NCI-H1417 (cell line): ENCODE measurements around the gene PHACTR1.

Experiments used
- DNase-seq, 3 experiments: peaks; one replicate each; lab custom pipeline; 2025; lab: John Stamatoyannopoulos, UW

Gene PHACTR1

GRCh38 chr6:13287104-13287503 lies 570.5 kb downstream of the PHACTR1 start:
- DNase-seq = no peak

GRCh38 chr6:13288481-13288880 lies 571.9 kb downstream of the PHACTR1 start:
- no peak for DNase-seq

GRCh38 chr6:13288969-13289391 lies 572.4 kb downstream of the PHACTR1 start:
- no peak for DNase-seq

GRCh38 chr6:13289789-13290318 lies 573.3 kb downstream of the PHACTR1 start:
- no peak for DNase-seq

- DNase-seq = no peak
Observed at GRCh38 chr6:13290335-13290734, 573.8 kb downstream of the PHACTR1 start.

- DNase-seq = no peak
Observed at GRCh38 chr6:13292774-13293173, 576.2 kb downstream of the PHACTR1 start.

GRCh38 chr6:13294499-13295069 lies 578.0 kb downstream of the PHACTR1 start:
- DNase-seq = peak in 1 of 3 experiments; percentile 9

- DNase-seq = no peak
Observed at GRCh38 chr6:13295576-13295975, 579.0 kb downstream of the PHACTR1 start.

GRCh38 chr6:13296536-13296997 lies 580.0 kb downstream of the PHACTR1 start:
- peak in 2 of 3 experiments; percentile 21 to 83 for DNase-seq

GRCh38 chr6:13297391-13297790 lies 580.8 kb downstream of the PHACTR1 start:
- no peak for DNase-seq

- no peak for DNase-seq
Observed at GRCh38 chr6:13298446-13298845, 581.9 kb downstream of the PHACTR1 start.

- no peak for DNase-seq
Observed at GRCh38 chr6:13299403-13299821, 582.8 kb downstream of the PHACTR1 start.

GRCh38 chr6:13299918-13300317 lies 583.4 kb downstream of the PHACTR1 start:
- DNase-seq = no peak

- DNase-seq = no peak
Observed at GRCh38 chr6:13300643-13301590, 584.4 kb downstream of the PHACTR1 start.

GRCh38 chr6:13302291-13302690 lies 585.7 kb downstream of the PHACTR1 start:
- DNase-seq = no peak

- DNase-seq = peak in 1 of 3 experiments; percentile 60
Observed at GRCh38 chr6:13302751-13303667, 586.4 kb downstream of the PHACTR1 start.

GRCh38 chr6:13303668-13304017 lies 587.1 kb downstream of the PHACTR1 start:
- DNase-seq = peak in 1 of 3 experiments; percentile 68

GRCh38 chr6:13304101-13304500 lies 587.5 kb downstream of the PHACTR1 start:
- no peak for DNase-seq

- no peak for DNase-seq
Observed at GRCh38 chr6:13304580-13305260, 588.2 kb downstream of the PHACTR1 start.

- no peak for DNase-seq
Observed at GRCh38 chr6:13305288-13305687, 588.7 kb downstream of the PHACTR1 start.

- no peak for DNase-seq
Observed at GRCh38 chr6:13305791-13306190, 589.2 kb downstream of the PHACTR1 start.
